ENCODE measurements around the gene ITPKA.

ITPKA gene

GRCh38 chr15:41474436-41474835 is 19.2 kb upstream of the ITPKA start:
- TF ChIP-seq GABPA (IDR thresholded peaks at IDR 0.05; ENCODE audit: low read depth) (no peak), SPI1 (IDR thresholded peaks at IDR 0.05; ENCODE audit: borderline replicate concordance, low read depth) (no peak), CTCF (IDR thresholded peaks at IDR 0.05; ENCODE audit: insufficient read depth, low read length) (no peak)

GRCh38 chr15:41474941-41475340 is 18.7 kb upstream of the ITPKA start:
- H3K27me3 ChIP-seq (ENCODE audit: insufficient read depth, poor library complexity, severe bottlenecking) = no peaks in the 10 kb centered on the region
- DNase-seq (ENCODE audit: low read depth in 1 of 2, low spot score in 1 of 2) = no peak
- no peak for TF ChIP-seq POLR2AphosphoS5 (IDR thresholded peaks at IDR 0.05; ENCODE audit: low read depth)
- no peak for TF ChIP-seq SPI1 (IDR thresholded peaks at IDR 0.05; ENCODE audit: borderline replicate concordance, low read depth)
- no peak for TF ChIP-seq REST (IDR thresholded peaks at IDR 0.05; ENCODE audit: insufficient replicate concordance, low read depth)
- no peak for TF ChIP-seq CTCF (IDR thresholded peaks at IDR 0.05; ENCODE audit: insufficient read depth, low read length)
- no peak for TF ChIP-seq GABPA (IDR thresholded peaks at IDR 0.05; ENCODE audit: low read depth)
- no peak overlapping the region for H3K27ac ChIP-seq (replicated peaks)
- H3K4me3 ChIP-seq (replicated peaks; ENCODE audit: insufficient read depth, low read length) = no peak overlapping the region

More at GRCh38 chr15:41474436-41474835, 19.2 kb upstream of the ITPKA start:
- no peaks in the 10 kb centered on the region for H3K27me3 ChIP-seq (ENCODE audit: insufficient read depth, poor library complexity, severe bottlenecking)
- DNase-seq (ENCODE audit: low read depth in 1 of 2, low spot score in 1 of 2) = no peak
- H3K4me3 ChIP-seq (replicated peaks; ENCODE audit: insufficient read depth, low read length) = no peak overlapping the region
- H3K27ac ChIP-seq (replicated peaks) = no peak overlapping the region

GRCh38 chr15:41476416-41477048 is 17.1 kb upstream of the ITPKA start:
- DNase-seq (ENCODE audit: low read depth in 1 of 2, low spot score in 1 of 2) = no peak
- Histone ChIP-seq H3K27me3 (ENCODE audit: insufficient read depth, poor library complexity, severe bottlenecking) (no peaks in the 10 kb centered on the region), H3K4me3 (replicated peaks; ENCODE audit: insufficient read depth, low read length) (no peak overlapping the region), H3K27ac (replicated peaks) (no peak overlapping the region)
- no peak for TF ChIP-seq POLR2AphosphoS5 (IDR thresholded peaks at IDR 0.05; ENCODE audit: low read depth)

GRCh38 chr15:41480396-41481140 is 13.1 kb upstream of the ITPKA start:
- DNase-seq (ENCODE audit: low read depth in 1 of 2, low spot score in 1 of 2) = no peak
- Histone ChIP-seq H3K27ac (replicated peaks) (no peak overlapping the region), H3K4me3 (replicated peaks; ENCODE audit: insufficient read depth, low read length) (no peak overlapping the region), H3K27me3 (ENCODE audit: insufficient read depth, poor library complexity, severe bottlenecking) (no peaks in the 10 kb centered on the region)
- TF ChIP-seq GABPA (IDR thresholded peaks at IDR 0.05; ENCODE audit: low read depth) (no peak), REST (IDR thresholded peaks at IDR 0.05; ENCODE audit: insufficient replicate concordance, low read depth) (no peak), CTCF (IDR thresholded peaks at IDR 0.05; ENCODE audit: insufficient read depth, low read length) (no peak), SPI1 (IDR thresholded peaks at IDR 0.05; ENCODE audit: borderline replicate concordance, low read depth) (no peak), POLR2AphosphoS5 (IDR thresholded peaks at IDR 0.05; ENCODE audit: low read depth) (no peak)
